ENCODE measurements around the gene CIPC.
A peak's percentile ranks its signal among the peaks of the same experiment; 100 is the strongest.

The CIPC gene

DNA sequence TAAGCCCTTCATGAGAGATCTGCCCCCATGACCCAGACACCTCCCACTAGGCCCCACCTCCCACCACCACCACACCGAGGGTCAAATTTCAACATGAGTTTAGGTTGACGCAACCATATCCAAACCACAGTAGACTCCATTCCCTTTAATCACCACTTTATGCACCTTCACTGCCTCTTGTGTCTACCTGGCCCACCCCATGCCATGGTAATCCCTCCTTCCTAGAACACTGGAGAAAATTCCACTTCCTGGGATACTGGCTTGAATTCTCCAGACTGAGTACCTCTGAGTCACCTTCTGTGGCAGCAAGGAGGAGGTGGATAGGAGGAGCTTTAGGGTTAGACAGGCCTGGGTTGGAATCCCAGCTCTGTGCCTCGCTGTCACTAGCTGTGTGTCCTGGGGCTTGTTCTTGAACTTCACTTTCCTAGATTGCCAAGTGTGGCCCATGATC, 26.1 kb upstream of the CIPC start:
- Histone ChIP-seq H3K27ac (ENCODE audit: low read depth, low read length) (no peak overlapping the region), H3K4me1 (ENCODE audit: control insufficient read depth, insufficient read depth, low read length, unreplicated experiment) (peaks cover 27% of the 10 kb centered on the region), H3K36me3 (ENCODE audit: insufficient read depth, low read length) (no peaks in the 10 kb centered on the region), H3K4me3 (ENCODE audit: low read depth, low read length) (no peak overlapping the region), H2AFZ (ENCODE audit: low read length, unreplicated experiment) (no peak overlapping the region), H3K79me2 (ENCODE audit: control insufficient read depth, insufficient read depth, low read length, unreplicated experiment) (no peaks in the 10 kb centered on the region), H3K27me3 (ENCODE audit: insufficient read depth, low read length) (no peaks in the 10 kb centered on the region)

- H3K4me3 ChIP-seq (ENCODE audit: low read depth, low read length), result no peak overlapping the region
- H3K27ac ChIP-seq (ENCODE audit: low read depth, low read length), result no peak overlapping the region
- no peaks in the 10 kb centered on the region for H3K36me3 ChIP-seq (ENCODE audit: insufficient read depth, low read length)
- no peaks in the 10 kb centered on the region for H3K79me2 ChIP-seq (ENCODE audit: control insufficient read depth, insufficient read depth, low read length, unreplicated experiment)
- H3K4me1 ChIP-seq (ENCODE audit: control insufficient read depth, insufficient read depth, low read length, unreplicated experiment), result peaks cover 27% of the 10 kb centered on the region
- no peak overlapping the region for H2AFZ ChIP-seq (ENCODE audit: low read length, unreplicated experiment)
- H3K27me3 ChIP-seq (ENCODE audit: insufficient read depth, low read length), result no peaks in the 10 kb centered on the region
These were observed 23.1 kb upstream of the CIPC start for GRCh38 chr14:77074969-77075368.

- peak overlapping the region; percentile 85 for H3K27ac ChIP-seq (ENCODE audit: low read depth, low read length)
- peak overlapping the region; percentile 45 for H2AFZ ChIP-seq (ENCODE audit: low read length, unreplicated experiment)
- peak overlapping the region; percentile 36 for H3K4me3 ChIP-seq (ENCODE audit: low read depth, low read length)
- peaks cover 21% of the 10 kb centered on the region for H3K4me1 ChIP-seq (ENCODE audit: control insufficient read depth, insufficient read depth, low read length, unreplicated experiment)
- no peaks in the 10 kb centered on the region for H3K79me2 ChIP-seq (ENCODE audit: control insufficient read depth, insufficient read depth, low read length, unreplicated experiment)
- no peaks in the 10 kb centered on the region for H3K27me3 ChIP-seq (ENCODE audit: insufficient read depth, low read length)
- H3K36me3 ChIP-seq (ENCODE audit: insufficient read depth, low read length), result no peaks in the 10 kb centered on the region
These were observed 21.9 kb upstream of the CIPC start for GRCh38 chr14:77076113-77076631.

- H3K27ac ChIP-seq (ENCODE audit: low read depth, low read length), result peak overlapping the region; percentile 81
- H3K4me3 ChIP-seq (ENCODE audit: low read depth, low read length), result no peak overlapping the region
- no peak overlapping the region for H2AFZ ChIP-seq (ENCODE audit: low read length, unreplicated experiment)
- H3K27me3 ChIP-seq (ENCODE audit: insufficient read depth, low read length), result no peaks in the 10 kb centered on the region
- peaks cover 17% of the 10 kb centered on the region for H3K4me1 ChIP-seq (ENCODE audit: control insufficient read depth, insufficient read depth, low read length, unreplicated experiment)
- H3K36me3 ChIP-seq (ENCODE audit: insufficient read depth, low read length), result no peaks in the 10 kb centered on the region
- H3K79me2 ChIP-seq (ENCODE audit: control insufficient read depth, insufficient read depth, low read length, unreplicated experiment), result no peaks in the 10 kb centered on the region
These were observed 21.0 kb upstream of the CIPC start for GRCh38 chr14:77077040-77077439.

DNA sequence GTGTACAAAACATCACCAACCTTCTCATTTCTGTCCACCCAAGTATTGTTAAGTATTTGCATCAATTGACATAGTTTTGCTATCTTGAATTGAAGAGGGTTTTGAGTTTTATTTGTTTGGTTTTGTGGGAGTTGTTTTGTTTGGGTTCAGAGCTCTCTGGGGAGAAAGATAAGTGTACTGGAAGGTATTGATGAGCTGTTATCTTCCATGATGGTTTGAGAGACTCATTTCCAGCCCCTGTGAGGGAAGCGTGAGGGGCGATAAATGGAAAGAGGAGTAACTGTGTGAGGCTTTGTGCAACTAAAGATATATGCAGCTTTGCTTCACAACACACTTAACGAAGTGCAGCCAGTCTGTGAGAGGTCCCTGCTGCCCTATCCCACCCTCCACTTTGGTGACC, 15.7 kb upstream of the CIPC start:
- no peaks in the 10 kb centered on the region for H3K79me2 ChIP-seq (ENCODE audit: control insufficient read depth, insufficient read depth, low read length, unreplicated experiment)
- no peak overlapping the region for H3K4me3 ChIP-seq (ENCODE audit: low read depth, low read length)
- no peak overlapping the region for H2AFZ ChIP-seq (ENCODE audit: low read length, unreplicated experiment)
- no peaks in the 10 kb centered on the region for H3K36me3 ChIP-seq (ENCODE audit: insufficient read depth, low read length)
- H3K27ac ChIP-seq (ENCODE audit: low read depth, low read length), result no peak overlapping the region
- no peaks in the 10 kb centered on the region for H3K4me1 ChIP-seq (ENCODE audit: control insufficient read depth, insufficient read depth, low read length, unreplicated experiment)
- H3K27me3 ChIP-seq (ENCODE audit: insufficient read depth, low read length), result no peaks in the 10 kb centered on the region

DNA sequence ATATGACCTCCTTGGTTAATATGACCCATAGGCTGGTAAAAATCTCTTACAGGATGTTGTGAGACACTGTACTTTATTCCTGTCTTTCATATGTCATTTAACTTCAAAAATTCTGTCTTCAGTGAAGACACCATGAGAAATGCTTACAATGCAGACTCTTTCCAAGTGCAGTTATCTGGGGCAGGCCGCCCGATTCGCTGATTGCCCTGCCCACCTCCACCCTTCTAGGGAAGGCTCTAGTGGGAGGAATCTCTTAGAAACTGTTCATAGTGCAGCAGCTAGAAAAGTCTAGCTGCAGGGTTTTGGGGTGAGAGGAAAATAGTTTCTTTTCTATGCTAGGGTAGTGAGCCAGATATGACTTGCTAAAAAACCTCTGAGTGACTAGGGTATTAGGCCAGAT, 15.0 kb upstream of the CIPC start:
- no peak overlapping the region for H3K4me3 ChIP-seq (ENCODE audit: low read depth, low read length)
- H3K79me2 ChIP-seq (ENCODE audit: control insufficient read depth, insufficient read depth, low read length, unreplicated experiment), result no peaks in the 10 kb centered on the region
- H2AFZ ChIP-seq (ENCODE audit: low read length, unreplicated experiment), result no peak overlapping the region
- no peaks in the 10 kb centered on the region for H3K4me1 ChIP-seq (ENCODE audit: control insufficient read depth, insufficient read depth, low read length, unreplicated experiment)
- no peaks in the 10 kb centered on the region for H3K27me3 ChIP-seq (ENCODE audit: insufficient read depth, low read length)
- no peaks in the 10 kb centered on the region for H3K36me3 ChIP-seq (ENCODE audit: insufficient read depth, low read length)
- no peak overlapping the region for H3K27ac ChIP-seq (ENCODE audit: low read depth, low read length)

DNA sequence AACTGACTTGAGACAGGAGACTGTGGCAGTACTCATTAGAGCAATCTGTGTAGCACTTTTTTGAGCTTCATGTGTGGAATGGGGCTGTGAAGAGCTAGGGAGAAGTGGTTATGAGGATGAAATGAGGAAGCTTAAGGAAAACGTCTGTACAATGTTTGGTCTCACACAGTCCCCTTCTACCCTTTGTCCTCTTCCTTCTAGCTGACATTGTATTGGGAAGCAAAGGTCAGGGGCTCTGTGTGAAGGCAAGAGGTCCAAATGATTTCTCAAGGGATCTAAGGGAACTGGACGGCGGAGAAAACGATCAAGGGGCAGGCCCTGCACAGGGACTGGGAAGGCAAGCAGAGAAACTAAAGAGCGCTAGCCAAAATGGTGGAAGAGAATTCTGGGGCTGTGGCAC, 13.1 kb upstream of the CIPC start:
- H3K79me2 ChIP-seq (ENCODE audit: control insufficient read depth, insufficient read depth, low read length, unreplicated experiment), result no peaks in the 10 kb centered on the region
- no peak overlapping the region for H2AFZ ChIP-seq (ENCODE audit: low read length, unreplicated experiment)
- no peak overlapping the region for H3K27ac ChIP-seq (ENCODE audit: low read depth, low read length)
- no peaks in the 10 kb centered on the region for H3K36me3 ChIP-seq (ENCODE audit: insufficient read depth, low read length)
- H3K4me3 ChIP-seq (ENCODE audit: low read depth, low read length), result no peak overlapping the region
- peaks cover 4% of the 10 kb centered on the region for H3K27me3 ChIP-seq (ENCODE audit: insufficient read depth, low read length)
- H3K4me1 ChIP-seq (ENCODE audit: control insufficient read depth, insufficient read depth, low read length, unreplicated experiment), result no peaks in the 10 kb centered on the region

- peaks cover 4% of the 10 kb centered on the region for H3K27me3 ChIP-seq (ENCODE audit: insufficient read depth, low read length)
- no peaks in the 10 kb centered on the region for H3K79me2 ChIP-seq (ENCODE audit: control insufficient read depth, insufficient read depth, low read length, unreplicated experiment)
- H2AFZ ChIP-seq (ENCODE audit: low read length, unreplicated experiment), result no peak overlapping the region
- no peaks in the 10 kb centered on the region for H3K4me1 ChIP-seq (ENCODE audit: control insufficient read depth, insufficient read depth, low read length, unreplicated experiment)
- H3K27ac ChIP-seq (ENCODE audit: low read depth, low read length), result no peak overlapping the region
- no peak overlapping the region for H3K4me3 ChIP-seq (ENCODE audit: low read depth, low read length)
- no peaks in the 10 kb centered on the region for H3K36me3 ChIP-seq (ENCODE audit: insufficient read depth, low read length)
These were observed 12.5 kb upstream of the CIPC start for GRCh38 chr14:77085538-77085937.

- H2AFZ ChIP-seq (ENCODE audit: low read length, unreplicated experiment), result no peak overlapping the region
- H3K4me1 ChIP-seq (ENCODE audit: control insufficient read depth, insufficient read depth, low read length, unreplicated experiment), result no peaks in the 10 kb centered on the region
- H3K27ac ChIP-seq (ENCODE audit: low read depth, low read length), result no peak overlapping the region
- H3K4me3 ChIP-seq (ENCODE audit: low read depth, low read length), result no peak overlapping the region
- H3K79me2 ChIP-seq (ENCODE audit: control insufficient read depth, insufficient read depth, low read length, unreplicated experiment), result no peaks in the 10 kb centered on the region
- H3K36me3 ChIP-seq (ENCODE audit: insufficient read depth, low read length), result no peaks in the 10 kb centered on the region
- peaks cover 4% of the 10 kb centered on the region for H3K27me3 ChIP-seq (ENCODE audit: insufficient read depth, low read length)
These were observed 11.9 kb upstream of the CIPC start for GRCh38 chr14:77086017-77086727.

- H3K27me3 ChIP-seq (ENCODE audit: insufficient read depth, low read length), result peaks cover 4% of the 10 kb centered on the region
- no peaks in the 10 kb centered on the region for H3K79me2 ChIP-seq (ENCODE audit: control insufficient read depth, insufficient read depth, low read length, unreplicated experiment)
- H2AFZ ChIP-seq (ENCODE audit: low read length, unreplicated experiment), result no peak overlapping the region
- H3K4me1 ChIP-seq (ENCODE audit: control insufficient read depth, insufficient read depth, low read length, unreplicated experiment), result no peaks in the 10 kb centered on the region
- no peak overlapping the region for H3K4me3 ChIP-seq (ENCODE audit: low read depth, low read length)
- H3K36me3 ChIP-seq (ENCODE audit: insufficient read depth, low read length), result no peaks in the 10 kb centered on the region
- H3K27ac ChIP-seq (ENCODE audit: low read depth, low read length), result no peak overlapping the region
These were observed 11.1 kb upstream of the CIPC start for GRCh38 chr14:77086951-77087350.

GRCh38 chr14:77087631-77088030, 10.4 kb upstream of the CIPC start:
- H3K27me3 ChIP-seq (ENCODE audit: insufficient read depth, low read length), result peaks cover 4% of the 10 kb centered on the region
- H3K79me2 ChIP-seq (ENCODE audit: control insufficient read depth, insufficient read depth, low read length, unreplicated experiment), result no peaks in the 10 kb centered on the region
- H2AFZ ChIP-seq (ENCODE audit: low read length, unreplicated experiment), result no peak overlapping the region
- no peak overlapping the region for H3K27ac ChIP-seq (ENCODE audit: low read depth, low read length)
- no peaks in the 10 kb centered on the region for H3K4me1 ChIP-seq (ENCODE audit: control insufficient read depth, insufficient read depth, low read length, unreplicated experiment)
- H3K4me3 ChIP-seq (ENCODE audit: low read depth, low read length), result no peak overlapping the region
- H3K36me3 ChIP-seq (ENCODE audit: insufficient read depth, low read length), result no peaks in the 10 kb centered on the region
